GM12873 (cell line): ENCODE data around the gene GNA14.

Source experiments
- CTCF ChIP-seq: IDR thresholded peaks from 2 replicates; pipeline ENCODE4 v1.5.1; 2012; ENCODE audit warnings: low read depth, mild to moderate bottlenecking, moderate library complexity, low read length, control low read depth; ENCODE audit not compliant: insufficient read depth; ENCODE audit errors: missing control alignments

The GNA14 gene

GRCh38 chr9:77449240-77450084 lies 198.7 kb downstream of the GNA14 start:
- TF ChIP-seq CTCF = no peak

GRCh38 chr9:77447646-77448045 lies 200.5 kb downstream of the GNA14 start:
- TF ChIP-seq CTCF = no peak

- TF ChIP-seq CTCF = no peak
Observed at GRCh38 chr9:77442436-77442835, 205.7 kb downstream of the GNA14 start.

GRCh38 chr9:77440057-77440456 lies 208.1 kb downstream of the GNA14 start:
- TF ChIP-seq CTCF = no peak

GRCh38 chr9:77438653-77439052 lies 209.5 kb downstream of the GNA14 start:
- TF ChIP-seq CTCF = no peak

GRCh38 chr9:77435688-77436087 lies 212.4 kb downstream of the GNA14 start:
- no peak for TF ChIP-seq CTCF

GRCh38 chr9:77435277-77435676 lies 212.8 kb downstream of the GNA14 start:
- TF ChIP-seq CTCF = no peak
